Neural cell (in vitro differentiated cells): ENCODE results near the gene CHRDL2. TPM values are rescaled to one million over a fixed set of nuclear protein-coding genes. Genes with fewer than 3 reads are reported as not detected.
A peak's percentile ranks its signal among the peaks of the same experiment; 100 is the strongest.

Source experiments
- H2AFZ ChIP-seq: fragments of 200-600, 300-800 bp; sonication (generic), shearing (Covaris generic); 2 replicates; pipeline ENCODE4 v1.6.0; 2014; ENCODE audit warnings: low read depth, mild to moderate bottlenecking, antibody characterized with exemption, low read length, moderate library complexity
- H3F3A ChIP-seq: fragments of 200-600 bp; shearing (Covaris generic); 2 replicates; pipeline ENCODE4 v1.6.1; 2016; ENCODE audit warnings: mild to moderate bottlenecking, moderate library complexity, mixed read lengths, antibody characterized with exemption, low read length; ENCODE audit not compliant: insufficient read depth, poor library complexity, severe bottlenecking
- H3K27ac ChIP-seq: fragments of 200-600, 300-800 bp; sonication (generic), shearing (Covaris generic); 2 replicates; pipeline ENCODE4 v1.5.1; 2014; ENCODE audit warnings: mild to moderate bottlenecking, low read length, moderate library complexity
- H3K27me3 ChIP-seq: fragments of 300-800, 200-600 bp; sonication (generic), shearing (Covaris generic); 2 replicates; pipeline ENCODE4 v1.6.0; 2014; ENCODE audit warnings: mild to moderate bottlenecking, low read depth, low read length, moderate library complexity; ENCODE audit not compliant: insufficient read depth
- H3K36me3 ChIP-seq: fragments of 300-800, 200-600 bp; sonication (generic), shearing (Covaris generic); 2 replicates; pipeline ENCODE4 v1.5.1; 2014; ENCODE audit warnings: mild to moderate bottlenecking, antibody characterized with exemption, low read length, moderate library complexity; ENCODE audit not compliant: insufficient read depth
- H3K4me2 ChIP-seq: fragments of 300-800, 200-600 bp; sonication (generic), shearing (Covaris generic); 2 replicates; pipeline ENCODE4 v1.6.0; 2014; ENCODE audit warnings: mild to moderate bottlenecking, low read length
- H3K4me3 ChIP-seq: fragments of 300-800, 200-600 bp; sonication (generic), shearing (Covaris generic); 2 replicates; pipeline ENCODE4 v1.5.1; 2014; ENCODE audit warnings: mild to moderate bottlenecking, low read length, moderate library complexity
- H3K79me2 ChIP-seq: fragments of 200-600 bp; shearing (Covaris generic); replicated peaks from 2 replicates; pipeline ENCODE4 v1.6.0; 2014; ENCODE audit warnings: mild to moderate bottlenecking, low read length, moderate library complexity; ENCODE audit not compliant: insufficient read depth
- H3K9ac ChIP-seq: fragments of 300-800, 200-600 bp; sonication (generic), shearing (Covaris generic); 2 replicates; pipeline ENCODE4 v1.6.1; 2016; ENCODE audit warnings: mild to moderate bottlenecking, low read length, mixed read lengths
- H3K9me2 ChIP-seq: fragments of 200-600 bp; shearing (Covaris generic); 2 replicates; pipeline ENCODE4 v1.6.1; 2016; ENCODE audit warnings: mild to moderate bottlenecking, low read length, mixed read lengths; ENCODE audit not compliant: insufficient read depth
- H3K9me3 ChIP-seq: fragments of 200-600, 300-800 bp; sonication (generic), shearing (Covaris generic); 2 replicates; pipeline ENCODE4 v1.6.1; 2016; ENCODE audit warnings: mild to moderate bottlenecking, mixed run types, low read length, moderate library complexity, mixed read lengths
- H4K20me1 ChIP-seq: fragments of 200-600 bp; shearing (Covaris generic); 2 replicates; pipeline ENCODE4 v1.6.1; 2016; ENCODE audit warnings: mild to moderate bottlenecking, mixed run types; ENCODE audit not compliant: insufficient read depth
- CTCF ChIP-seq: fragments of 450-650 bp; IDR thresholded peaks from 2 replicates; pipeline ENCODE4 v1.5.1; 2014; ENCODE audit warnings: antibody characterized with exemption, mild to moderate bottlenecking, moderate library complexity; ENCODE audit not compliant: poor library complexity, severe bottlenecking
- EP300 ChIP-seq: fragments of 450-650 bp; conservative IDR thresholded peaks from 2 replicates; pipeline ENCODE4 v1.6.1; 2014; ENCODE audit warnings: antibody characterized with exemption, mild to moderate bottlenecking, moderate library complexity; ENCODE audit not compliant: poor library complexity, severe bottlenecking
- EZH2 ChIP-seq: fragments of 200-600, 300-800 bp; shearing (Covaris generic), sonication (generic); IDR thresholded peaks from 2 replicates; pipeline ENCODE4 v1.6.1; 2014; ENCODE audit warnings: antibody characterized with exemption, low read length, borderline replicate concordance, mild to moderate bottlenecking; ENCODE audit not compliant: insufficient read depth, poor library complexity, severe bottlenecking
- MXI1 ChIP-seq: fragments of 450-650 bp; conservative IDR thresholded peaks from 2 replicates; pipeline ENCODE4 v1.6.1; 2014; ENCODE audit warnings: antibody characterized with exemption, mild to moderate bottlenecking; ENCODE audit not compliant: poor library complexity, severe bottlenecking
- POLR2AphosphoS5 ChIP-seq: IDR thresholded peaks from 2 replicates; pipeline ENCODE4 v1.6.1; 2012
- RAD21 ChIP-seq: fragments of 450-650 bp; conservative IDR thresholded peaks from 2 replicates; pipeline ENCODE4 v1.6.1; 2014; ENCODE audit warnings: antibody characterized with exemption, mild to moderate bottlenecking, moderate library complexity
- REST ChIP-seq: IDR thresholded peaks from 2 replicates; pipeline ENCODE4 v1.6.1; 2012; ENCODE audit warnings: borderline replicate concordance
- SMC3 ChIP-seq: fragments of 450-650 bp; conservative IDR thresholded peaks from 2 replicates; pipeline ENCODE4 v1.6.1; 2014; ENCODE audit warnings: antibody characterized with exemption, mild to moderate bottlenecking, moderate library complexity; ENCODE audit not compliant: poor library complexity
- TAF1 ChIP-seq: IDR thresholded peaks from 2 replicates; pipeline ENCODE4 v1.6.1; 2012; ENCODE audit warnings: low read depth
- polyA plus RNA-seq: library from polyadenylated mRNA; depleted of rRNA; stranded (reverse); fragments of >200 nt; gene quantifications from 2 replicates; pipeline ENCODE4 v1.2.3, GENCODE V29; 2014

Gene CHRDL2
- polyA plus RNA-seq, 1 donor from 2014 or later = not detected

- H3K27ac ChIP-seq = no peak overlapping the region
- H3K9me3 ChIP-seq = no peaks in the 10 kb centered on the region
- no peaks in the 10 kb centered on the region for H4K20me1 ChIP-seq
- H3F3A ChIP-seq = no peaks in the 10 kb centered on the region
- no peak for TF ChIP-seq EP300
- no peak for TF ChIP-seq TAF1
- TF ChIP-seq SMC3 = no peak
- TF ChIP-seq MXI1 = no peak
- TF ChIP-seq REST = no peak
- H3K9me2 ChIP-seq = no peaks in the 10 kb centered on the region
- no peak overlapping the region for H3K9ac ChIP-seq
- no peak overlapping the region for H2AFZ ChIP-seq
- H3K79me2 ChIP-seq = no peaks in the 10 kb centered on the region
- H3K4me3 ChIP-seq = no peak overlapping the region
- H3K36me3 ChIP-seq = no peaks in the 10 kb centered on the region
- no peaks in the 10 kb centered on the region for H3K27me3 ChIP-seq
- no peak overlapping the region for H3K4me2 ChIP-seq
Measured at GRCh38 chr11:74742070-74742469, 10.8 kb upstream of the CHRDL2 start.

- H3K27me3 ChIP-seq = no peaks in the 10 kb centered on the region
- H3K79me2 ChIP-seq = no peaks in the 10 kb centered on the region
- no peak overlapping the region for H3K4me2 ChIP-seq
- TF ChIP-seq SMC3 (peak; percentile 41), TAF1 (no peak), CTCF (peak; percentile 58), EP300 (no peak), POLR2AphosphoS5 (no peak), REST (no peak), MXI1 (no peak), RAD21 (peak; percentile 39), EZH2 (no peak)
- H2AFZ ChIP-seq = no peak overlapping the region
- H4K20me1 ChIP-seq = no peaks in the 10 kb centered on the region
- no peak overlapping the region for H3K9ac ChIP-seq
- no peaks in the 10 kb centered on the region for H3K9me3 ChIP-seq
- H3K36me3 ChIP-seq = no peaks in the 10 kb centered on the region
- H3F3A ChIP-seq = no peaks in the 10 kb centered on the region
- no peak overlapping the region for H3K4me3 ChIP-seq
- H3K27ac ChIP-seq = no peak overlapping the region
- no peaks in the 10 kb centered on the region for H3K9me2 ChIP-seq
Measured at GRCh38 chr11:74739546-74740270, 8.5 kb upstream of the CHRDL2 start.
